HepG2 (cell line): ENCODE data around the gene MTO1. TPM values are rescaled to one million over a fixed set of nuclear protein-coding genes. Genes with fewer than 3 reads are reported as not detected.

Source experiments
- CHCHD3 ChIP-seq: sonication (generic); formaldehyde crosslinking; IDR thresholded peaks from 2 replicates; pipeline ENCODE4 v1.8.0; 2022; ENCODE audit warnings: mild to moderate bottlenecking, missing genetic modification reagents, moderate library complexity
- CREM ChIP-seq, 2 experiments: sonication (generic) in 1 of 2; formaldehyde crosslinking in 1 of 2; IDR thresholded peaks; 2 replicates each; pipeline versions ENCODE4 v1.4.0 to v1.6.1; 2016 to 2020; ENCODE audit warnings: antibody characterized with exemption in 1 of 2, mild to moderate bottlenecking in 1 of 2, missing genetic modification reagents in 1 of 2
- FOXK2 ChIP-seq: fragments of 450-650 bp; IDR thresholded peaks from 2 replicates; pipeline ENCODE4 v1.6.1; 2016
- GTF2F1 ChIP-seq: fragments of 150-350 bp; IDR thresholded peaks from 2 replicates; pipeline ENCODE4 v1.6.1; 2014; ENCODE audit warnings: low read length
- HHEX ChIP-seq: IDR thresholded peaks from 2 replicates; pipeline ENCODE4 v1.6.1; 2016; ENCODE audit warnings: control low read depth
- IRF2 ChIP-seq: IDR thresholded peaks from 2 replicates; pipeline ENCODE4 v1.6.1; 2018; ENCODE audit warnings: missing genetic modification reagents, missing compliant biosample characterization
- KAT8 ChIP-seq: IDR thresholded peaks from 2 replicates; pipeline ENCODE4 v1.6.1; 2016; ENCODE audit warnings: missing genetic modification reagents, missing compliant biosample characterization
- KLF13 ChIP-seq: sonication (generic); formaldehyde crosslinking; IDR thresholded peaks from 2 replicates; pipeline ENCODE4 v1.4.0; 2020; ENCODE audit warnings: mild to moderate bottlenecking, missing genetic modification reagents
- REPIN1 ChIP-seq: sonication (generic); formaldehyde crosslinking; IDR thresholded peaks from 2 replicates; pipeline ENCODE4 v1.8.0; 2022; ENCODE audit warnings: missing genetic modification reagents, low read depth, mild to moderate bottlenecking, borderline replicate concordance
- SRSF1 ChIP-seq: fragments of 200-400 bp; formaldehyde crosslinking; optimal IDR thresholded peaks from 2 replicates; pipeline ENCODE3; 2017; ENCODE audit warnings: mild to moderate bottlenecking, low read depth, low read length, moderate library complexity
- TGIF2 ChIP-seq: IDR thresholded peaks from 2 replicates; pipeline ENCODE4 v1.6.1; 2016; ENCODE audit warnings: control low read depth, missing compliant biosample characterization
- TIGD3 ChIP-seq: sonication (generic); formaldehyde crosslinking; IDR thresholded peaks from 2 replicates; pipeline ENCODE4 v1.5.1; 2020; ENCODE audit warnings: mild to moderate bottlenecking, missing genetic modification reagents, borderline replicate concordance
- ZBTB8A ChIP-seq: sonication (generic); formaldehyde crosslinking; IDR thresholded peaks from 2 replicates; pipeline ENCODE4 v1.4.0; 2020; ENCODE audit warnings: mild to moderate bottlenecking, low read depth, missing genetic modification reagents, borderline replicate concordance
- ZFX ChIP-seq: sonication (generic); formaldehyde crosslinking; IDR thresholded peaks from 2 replicates; pipeline ENCODE4 v1.4.0; 2020; ENCODE audit warnings: mild to moderate bottlenecking, low read depth, missing genetic modification reagents, moderate library complexity
- ZNF333 ChIP-seq: sonication (generic); formaldehyde crosslinking; IDR thresholded peaks from 2 replicates; pipeline ENCODE4 v1.4.0; 2020; ENCODE audit warnings: mild to moderate bottlenecking, missing genetic modification reagents, borderline replicate concordance
- ZNF335 ChIP-seq: sonication (generic); formaldehyde crosslinking; IDR thresholded peaks from 2 replicates; pipeline ENCODE4 v1.4.0; 2020; ENCODE audit warnings: missing genetic modification reagents
- ZNF451 ChIP-seq: sonication (generic); formaldehyde crosslinking; IDR thresholded peaks from 2 replicates; pipeline ENCODE4 v1.5.0; 2020; ENCODE audit warnings: mild to moderate bottlenecking, missing genetic modification reagents
- ZNF563 ChIP-seq: sonication (generic); formaldehyde crosslinking; IDR thresholded peaks from 2 replicates; pipeline ENCODE4 v1.8.0; 2022; ENCODE audit warnings: mild to moderate bottlenecking, moderate library complexity, missing genetic modification reagents
- ZNF652 ChIP-seq: IDR thresholded peaks from 2 replicates; pipeline ENCODE4 v1.6.1; 2016; ENCODE audit warnings: low read depth, borderline replicate concordance
- ZNF672 ChIP-seq: sonication (generic); formaldehyde crosslinking; IDR thresholded peaks from 2 replicates; pipeline ENCODE4 v1.8.1; 2022; ENCODE audit warnings: missing genetic modification reagents
- ZNF879 ChIP-seq: sonication (generic); formaldehyde crosslinking; IDR thresholded peaks from 2 replicates; pipeline ENCODE4 v1.8.1; 2023; ENCODE audit warnings: missing genetic modification reagents
- ZSCAN31 ChIP-seq: sonication (generic); formaldehyde crosslinking; IDR thresholded peaks from 2 replicates; pipeline ENCODE4 v1.5.0; 2020; ENCODE audit warnings: low read depth, mild to moderate bottlenecking, missing genetic modification reagents
- polyA plus RNA-seq, 8 experiments: library from polyadenylated mRNA; depleted of rRNA in 3 of 8; stranded (reverse) in 7 of 8; unstranded in 1 of 8; fragments of >200 nt; fragmentation: Illumina TruSeq in 4 of 8; extraction: Trizol in 4 of 8; gene quantifications; 2 replicates each; pipeline versions ENCODE4 v1.2.1 to v1.2.3, GENCODE V29; 2011 to 2016; ENCODE audit warnings: low read depth in 4 of 8, missing spikeins in 1 of 8, mixed read lengths in 1 of 8; ENCODE audit not compliant: insufficient read depth in 1 of 8
- total RNA-seq, 5 experiments: library from RNA; depleted of rRNA; stranded (reverse); fragments of >200 nt; fragmentation: Illumina TruSeq; extraction: Trizol; gene quantifications; 2 replicates each; pipeline ENCODE4 v1.2.3, GENCODE V29; 2016; ENCODE audit warnings: low read depth in 1 of 5
- TF ChIP-seq, protein P1 (sequence below): sonication (generic); formaldehyde crosslinking; IDR thresholded peaks from 2 replicates; pipeline ENCODE4 v1.5.1; 2020; ENCODE audit warnings: missing genetic modification reagents, mild to moderate bottlenecking, borderline replicate concordance
- TF ChIP-seq, protein P2 (sequence below): sonication (generic); formaldehyde crosslinking; IDR thresholded peaks from 2 replicates; pipeline ENCODE4 v1.4.0; 2020; ENCODE audit warnings: missing genetic modification reagents, borderline replicate concordance

The MTO1 gene
- total and polyA plus RNA-seq, 2 of the 13 experiments (the other 11 are each of a cell fraction or from before 2014, with no cell fraction given), result 21.1 to 45.3 TPM

DNA sequence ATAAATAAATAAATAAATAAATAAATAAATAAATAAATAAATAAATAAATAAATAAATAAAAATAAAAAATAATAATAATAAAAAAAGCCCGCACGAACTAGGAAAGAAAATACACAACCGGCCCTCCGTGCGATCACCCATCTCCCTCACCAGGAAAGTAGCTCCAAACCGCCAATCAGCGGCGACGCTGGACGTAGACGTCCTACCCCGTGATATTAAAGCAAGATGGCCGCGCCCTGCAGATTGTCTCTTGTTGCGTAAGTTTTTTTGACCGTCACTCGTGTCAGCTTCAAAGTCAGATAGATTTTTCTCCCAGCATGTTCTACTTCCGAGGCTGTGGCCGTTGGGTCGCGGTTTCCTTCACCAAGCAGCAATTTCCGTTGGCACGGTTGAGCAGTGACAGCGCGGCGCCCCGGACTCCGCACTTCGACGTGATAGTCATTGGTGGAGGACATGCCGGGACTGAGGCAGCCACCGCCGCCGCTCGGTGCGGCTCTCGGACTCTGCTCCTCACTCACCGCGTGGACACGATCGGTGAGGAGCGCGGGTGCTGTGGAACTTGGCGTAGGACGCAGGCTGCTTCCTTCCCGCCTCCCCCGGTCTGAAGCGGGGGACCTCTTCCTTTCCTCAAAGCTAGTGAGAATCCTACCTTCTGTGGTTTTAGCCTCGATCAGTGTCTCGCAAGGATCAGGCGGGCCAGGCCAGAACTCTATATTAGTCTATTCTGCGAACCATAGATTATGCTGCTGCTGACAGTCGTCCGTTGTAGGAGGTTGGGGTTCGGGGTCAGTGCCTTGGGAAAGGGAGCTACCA is at the start of gene MTO1 (continued):
- TF ChIP-seq, protein P1, sequence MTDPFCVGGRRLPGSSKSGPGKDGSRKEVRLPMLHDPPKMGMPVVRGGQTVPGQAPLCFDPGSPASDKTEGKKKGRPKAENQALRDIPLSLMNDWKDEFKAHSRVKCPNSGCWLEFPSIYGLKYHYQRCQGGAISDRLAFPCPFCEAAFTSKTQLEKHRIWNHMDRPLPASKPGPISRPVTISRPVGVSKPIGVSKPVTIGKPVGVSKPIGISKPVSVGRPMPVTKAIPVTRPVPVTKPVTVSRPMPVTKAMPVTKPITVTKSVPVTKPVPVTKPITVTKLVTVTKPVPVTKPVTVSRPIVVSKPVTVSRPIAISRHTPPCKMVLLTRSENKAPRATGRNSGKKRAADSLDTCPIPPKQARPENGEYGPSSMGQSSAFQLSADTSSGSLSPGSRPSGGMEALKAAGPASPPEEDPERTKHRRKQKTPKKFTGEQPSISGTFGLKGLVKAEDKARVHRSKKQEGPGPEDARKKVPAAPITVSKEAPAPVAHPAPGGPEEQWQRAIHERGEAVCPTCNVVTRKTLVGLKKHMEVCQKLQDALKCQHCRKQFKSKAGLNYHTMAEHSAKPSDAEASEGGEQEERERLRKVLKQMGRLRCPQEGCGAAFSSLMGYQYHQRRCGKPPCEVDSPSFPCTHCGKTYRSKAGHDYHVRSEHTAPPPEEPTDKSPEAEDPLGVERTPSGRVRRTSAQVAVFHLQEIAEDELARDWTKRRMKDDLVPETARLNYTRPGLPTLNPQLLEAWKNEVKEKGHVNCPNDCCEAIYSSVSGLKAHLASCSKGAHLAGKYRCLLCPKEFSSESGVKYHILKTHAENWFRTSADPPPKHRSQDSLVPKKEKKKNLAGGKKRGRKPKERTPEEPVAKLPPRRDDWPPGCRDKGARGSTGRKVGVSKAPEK (CRISPR knock-in tag), result no peak
- TF ChIP-seq SRSF1, result no peak
- no peak for TF ChIP-seq CHCHD3
- peak; percentile 63 for TF ChIP-seq CREM (IDR thresholded peaks at IDR 0.05)
- TF ChIP-seq CREM (CRISPR knock-in tag; IDR thresholded peaks at IDR 0.05), result no peak
- no peak for TF ChIP-seq ZNF672 (CRISPR knock-in tag)
- no peak for TF ChIP-seq ZNF335 (CRISPR knock-in tag)
- no peak for TF ChIP-seq ZNF333 (CRISPR knock-in tag)
- TF ChIP-seq REPIN1 (CRISPR knock-in tag), result peak; percentile 33; the same call in 1 of the 2 replicates
- TF ChIP-seq, protein P2, sequence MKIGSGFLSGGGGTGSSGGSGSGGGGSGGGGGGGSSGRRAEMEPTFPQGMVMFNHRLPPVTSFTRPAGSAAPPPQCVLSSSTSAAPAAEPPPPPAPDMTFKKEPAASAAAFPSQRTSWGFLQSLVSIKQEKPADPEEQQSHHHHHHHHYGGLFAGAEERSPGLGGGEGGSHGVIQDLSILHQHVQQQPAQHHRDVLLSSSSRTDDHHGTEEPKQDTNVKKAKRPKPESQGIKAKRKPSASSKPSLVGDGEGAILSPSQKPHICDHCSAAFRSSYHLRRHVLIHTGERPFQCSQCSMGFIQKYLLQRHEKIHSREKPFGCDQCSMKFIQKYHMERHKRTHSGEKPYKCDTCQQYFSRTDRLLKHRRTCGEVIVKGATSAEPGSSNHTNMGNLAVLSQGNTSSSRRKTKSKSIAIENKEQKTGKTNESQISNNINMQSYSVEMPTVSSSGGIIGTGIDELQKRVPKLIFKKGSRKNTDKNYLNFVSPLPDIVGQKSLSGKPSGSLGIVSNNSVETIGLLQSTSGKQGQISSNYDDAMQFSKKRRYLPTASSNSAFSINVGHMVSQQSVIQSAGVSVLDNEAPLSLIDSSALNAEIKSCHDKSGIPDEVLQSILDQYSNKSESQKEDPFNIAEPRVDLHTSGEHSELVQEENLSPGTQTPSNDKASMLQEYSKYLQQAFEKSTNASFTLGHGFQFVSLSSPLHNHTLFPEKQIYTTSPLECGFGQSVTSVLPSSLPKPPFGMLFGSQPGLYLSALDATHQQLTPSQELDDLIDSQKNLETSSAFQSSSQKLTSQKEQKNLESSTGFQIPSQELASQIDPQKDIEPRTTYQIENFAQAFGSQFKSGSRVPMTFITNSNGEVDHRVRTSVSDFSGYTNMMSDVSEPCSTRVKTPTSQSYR (CRISPR knock-in tag), result no peak
- TF ChIP-seq FOXK2, result 0 out of 2 replicates have a peak, but pooled peaks have one; percentile 10
- no peak for TF ChIP-seq ZNF563
- no peak for TF ChIP-seq KLF13 (CRISPR knock-in tag)
- TF ChIP-seq ZSCAN31, result peak; percentile 72; the same call in 1 of the 2 replicates
- TF ChIP-seq ZNF451 (CRISPR knock-in tag), result 0 out of 2 replicates have a peak, but pooled peaks have one; percentile 41
- no peak for TF ChIP-seq ZBTB8A (CRISPR knock-in tag)
- TF ChIP-seq KAT8 (CRISPR knock-in tag), result peak; percentile 94
- TF ChIP-seq HHEX (CRISPR knock-in tag), result no peak
- TF ChIP-seq ZNF652 (CRISPR knock-in tag), result no peak
- peak; percentile 54 for TF ChIP-seq ZFX (CRISPR knock-in tag)
- TF ChIP-seq TIGD3 (CRISPR knock-in tag), result no peak
- TF ChIP-seq GTF2F1, result no peak
- peak; percentile 76; the same call in 1 of the 2 replicates for TF ChIP-seq ZNF879 (CRISPR knock-in tag)
- 0 out of 2 replicates have a peak, but pooled peaks have one; percentile 42 for TF ChIP-seq IRF2 (CRISPR knock-in tag)
- TF ChIP-seq TGIF2 (CRISPR knock-in tag), result peak; percentile 74
